Measurements from ENCODE around the gene UGGT2.

Gene UGGT2

DNA sequence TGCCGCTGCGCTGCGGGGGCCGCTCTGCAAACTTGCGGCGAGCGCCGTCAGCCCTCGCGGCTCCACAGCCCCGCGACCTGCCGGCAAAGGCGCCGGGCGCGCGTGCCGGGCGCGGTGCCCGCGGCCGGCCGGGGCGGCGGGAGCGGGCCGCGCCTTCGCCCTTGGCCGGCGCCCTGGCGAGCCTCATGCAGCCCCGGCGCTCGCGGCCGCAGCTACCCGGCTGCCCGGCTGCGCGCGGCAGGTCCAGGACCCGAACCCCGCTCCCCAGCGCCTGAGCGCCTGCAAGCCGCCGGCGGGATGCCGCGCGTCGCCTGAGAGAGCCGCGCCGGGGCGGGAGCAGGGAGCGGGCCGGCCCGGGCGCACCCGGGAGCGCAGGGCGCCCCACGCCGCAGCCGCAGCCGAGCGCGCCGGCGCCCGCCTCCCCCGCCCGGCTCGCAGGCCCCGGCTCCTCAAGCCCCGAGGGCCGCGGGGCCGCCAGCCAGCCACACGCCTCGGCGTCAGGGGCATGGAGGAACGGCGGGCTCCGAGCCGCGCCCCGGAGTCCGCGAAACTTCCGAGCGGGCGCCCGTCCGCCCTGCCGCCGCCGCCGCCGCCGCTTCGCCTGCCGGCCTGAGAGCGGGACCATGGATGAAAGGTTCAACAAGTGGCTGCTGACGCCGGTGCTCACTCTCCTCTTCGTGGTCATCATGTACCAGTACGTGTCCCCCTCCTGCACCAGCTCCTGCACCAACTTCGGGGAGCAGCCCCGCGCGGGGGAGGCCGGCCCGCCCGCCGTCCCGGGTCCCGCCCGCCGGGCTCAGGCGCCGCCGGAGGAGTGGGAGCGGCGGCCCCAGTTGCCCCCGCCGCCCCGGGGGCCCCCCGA is 37.3 kb upstream of the UGGT2 start:
- TF ChIP-seq, protein P1, sequence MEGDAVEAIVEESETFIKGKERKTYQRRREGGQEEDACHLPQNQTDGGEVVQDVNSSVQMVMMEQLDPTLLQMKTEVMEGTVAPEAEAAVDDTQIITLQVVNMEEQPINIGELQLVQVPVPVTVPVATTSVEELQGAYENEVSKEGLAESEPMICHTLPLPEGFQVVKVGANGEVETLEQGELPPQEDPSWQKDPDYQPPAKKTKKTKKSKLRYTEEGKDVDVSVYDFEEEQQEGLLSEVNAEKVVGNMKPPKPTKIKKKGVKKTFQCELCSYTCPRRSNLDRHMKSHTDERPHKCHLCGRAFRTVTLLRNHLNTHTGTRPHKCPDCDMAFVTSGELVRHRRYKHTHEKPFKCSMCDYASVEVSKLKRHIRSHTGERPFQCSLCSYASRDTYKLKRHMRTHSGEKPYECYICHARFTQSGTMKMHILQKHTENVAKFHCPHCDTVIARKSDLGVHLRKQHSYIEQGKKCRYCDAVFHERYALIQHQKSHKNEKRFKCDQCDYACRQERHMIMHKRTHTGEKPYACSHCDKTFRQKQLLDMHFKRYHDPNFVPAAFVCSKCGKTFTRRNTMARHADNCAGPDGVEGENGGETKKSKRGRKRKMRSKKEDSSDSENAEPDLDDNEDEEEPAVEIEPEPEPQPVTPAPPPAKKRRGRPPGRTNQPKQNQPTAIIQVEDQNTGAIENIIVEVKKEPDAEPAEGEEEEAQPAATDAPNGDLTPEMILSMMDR (IDR thresholded peaks at IDR 0.05; ENCODE audit: insufficient read depth, low read length, missing control alignments): no peak
- DNase-seq (ENCODE audit: low read depth, low spot score): no peak
- peak overlapping the region; percentile 52 for H3K4me3 ChIP-seq (ENCODE audit: low read depth, low read length)
- ChIA-PET POLR2A (no interaction called here), CTCF (no interaction called here)

DNA sequence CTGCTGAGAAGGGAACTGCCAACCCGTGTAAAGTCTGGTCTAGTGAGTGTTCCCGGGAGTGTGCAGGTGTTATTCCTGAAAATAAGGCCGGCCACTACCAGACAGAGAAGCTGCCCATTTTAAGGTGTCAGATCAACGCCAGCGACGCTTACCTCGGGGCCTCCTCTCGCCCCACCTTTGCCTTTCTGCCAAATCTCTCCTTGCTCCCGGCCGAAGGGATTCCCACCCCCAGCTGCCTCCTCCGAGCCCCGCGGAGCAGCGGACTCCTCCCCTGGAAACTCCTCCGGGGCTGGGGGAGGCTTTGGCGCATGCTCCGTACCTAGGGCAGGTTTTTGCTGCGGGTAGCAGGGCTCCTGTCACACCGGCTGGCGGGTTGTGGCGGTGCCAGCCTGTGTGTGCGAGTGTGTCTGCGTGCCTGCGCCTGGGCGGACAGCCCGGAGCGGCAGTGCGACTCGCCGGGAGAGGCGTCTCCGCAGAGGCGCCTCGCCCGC is 36.6 kb upstream of the UGGT2 start, which contains the start of gene HS6ST3:
Gene HS6ST3 (plus strand): TSS at position 359 of the 491 bp plus-strand sequence.
- ChIA-PET POLR2A (no interaction called here), CTCF (no interaction called here)
- DNase-seq (ENCODE audit: low read depth, low spot score): no peak
- peak within 1 kb of the TSS; percentile 52 for H3K4me3 ChIP-seq (ENCODE audit: low read depth, low read length)
- TF ChIP-seq, protein P1 (IDR thresholded peaks at IDR 0.05; ENCODE audit: insufficient read depth, low read length, missing control alignments): no peak

DNA sequence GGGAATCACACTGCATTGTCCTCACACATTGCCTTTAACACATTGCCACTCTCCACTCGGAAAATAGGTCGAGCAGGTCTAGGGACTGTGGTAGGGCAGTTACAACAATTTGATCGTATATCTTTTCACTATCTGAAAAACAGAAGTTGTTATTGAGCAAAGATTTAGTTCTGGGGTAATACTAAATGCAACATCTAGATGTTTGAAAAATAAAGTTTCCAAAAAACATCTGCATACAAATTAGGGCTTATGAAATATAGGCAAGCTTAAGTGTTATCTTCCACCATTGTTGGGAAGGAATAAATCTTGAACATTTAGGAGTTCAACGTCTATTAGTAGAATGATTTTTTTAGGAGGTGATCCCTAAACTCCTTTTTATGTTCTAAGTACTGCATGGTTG is 35.9 kb upstream of the UGGT2 start:
- H3K4me3 ChIP-seq (ENCODE audit: low read depth, low read length): no peak overlapping the region
- no peak for DNase-seq (ENCODE audit: low read depth, low spot score)
- CTCF ChIA-PET: no interaction called here
- TF ChIP-seq, protein P1 (IDR thresholded peaks at IDR 0.05; ENCODE audit: insufficient read depth, low read length, missing control alignments): no peak
- POLR2A ChIA-PET: no interaction called here

DNA sequence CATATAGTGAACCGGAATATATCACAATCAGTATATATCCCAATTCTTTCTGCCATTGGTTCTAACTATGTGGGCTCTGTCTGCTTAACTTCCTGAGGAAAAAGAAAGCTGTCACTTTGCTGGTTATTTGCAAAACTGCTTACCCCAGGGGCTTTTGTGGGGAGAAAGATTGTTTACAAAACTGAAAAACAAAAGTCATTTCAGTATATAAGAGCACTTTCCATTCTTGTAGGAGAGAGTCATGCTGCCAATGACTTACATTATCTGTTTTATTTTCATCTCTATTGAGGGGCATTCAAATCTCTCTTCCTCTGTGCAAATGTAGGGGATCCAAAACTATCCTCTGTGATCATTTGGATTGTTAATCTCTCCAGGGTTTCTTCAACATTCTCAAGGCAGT is 33.5 kb upstream of the UGGT2 start:
- POLR2A ChIA-PET: no interaction called here

DNA sequence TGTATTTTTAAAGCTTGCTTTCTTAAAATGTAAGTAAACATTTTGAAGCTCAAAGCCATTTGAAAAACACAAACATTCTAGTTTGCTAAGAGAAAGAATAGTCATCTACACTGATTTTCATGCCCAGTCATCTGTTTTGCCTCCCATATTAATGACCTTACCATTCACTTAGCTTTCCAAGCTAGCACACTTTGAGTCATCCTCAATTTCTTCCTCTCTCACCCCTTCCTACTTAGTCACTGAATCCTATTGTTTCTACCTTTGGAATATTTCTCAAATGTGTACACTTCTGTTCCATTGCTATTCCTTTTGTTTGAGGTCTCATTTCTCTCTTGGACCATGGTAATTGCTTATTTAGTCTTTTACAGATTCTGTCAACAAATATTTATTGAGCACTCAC is 29.4 kb upstream of the UGGT2 start:
- no peak for DNase-seq (ENCODE audit: low read depth, low spot score)
- TF ChIP-seq, protein P1 (IDR thresholded peaks at IDR 0.05; ENCODE audit: insufficient read depth, low read length, missing control alignments): no peak
- ChIA-PET CTCF (no interaction called here), POLR2A (no interaction called here)
- no peak overlapping the region for H3K4me3 ChIP-seq (ENCODE audit: low read depth, low read length)

More for the DNA sequence above, 33.5 kb upstream of the UGGT2 start:
- H3K4me3 ChIP-seq (ENCODE audit: low read depth, low read length): no peak overlapping the region
- TF ChIP-seq, protein P1 (IDR thresholded peaks at IDR 0.05; ENCODE audit: insufficient read depth, low read length, missing control alignments): no peak
- DNase-seq (ENCODE audit: low read depth, low spot score): no peak
- CTCF ChIA-PET: interaction anchor here (1.1 kb wide), 1 partner anchor 9 kb away, joined by 3 read pairs; no protein-coding TSS in a partner anchor

DNA sequence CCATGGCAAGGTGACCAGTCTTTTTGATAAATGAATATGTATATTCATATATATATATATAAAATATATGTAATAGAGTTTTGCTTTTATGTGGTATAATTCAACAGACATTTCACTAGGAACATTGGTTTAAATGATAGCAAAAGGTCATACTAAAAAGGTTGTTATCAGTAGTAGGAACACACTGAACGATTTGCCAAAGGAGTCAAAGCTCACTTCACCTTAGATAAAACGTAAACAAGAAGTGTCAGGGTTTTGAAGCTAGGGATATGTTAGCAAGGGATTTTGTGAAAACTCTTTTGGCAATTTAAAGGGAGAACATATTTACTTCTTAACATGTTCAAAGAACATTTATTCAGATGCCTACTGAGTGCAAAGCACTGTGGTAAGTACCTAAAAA is 28.7 kb upstream of the UGGT2 start:
- ChIA-PET CTCF (no interaction called here), POLR2A (no interaction called here)
- DNase-seq (ENCODE audit: low read depth, low spot score): no peak
- H3K4me3 ChIP-seq (ENCODE audit: low read depth, low read length): no peak overlapping the region
- TF ChIP-seq, protein P1 (IDR thresholded peaks at IDR 0.05; ENCODE audit: insufficient read depth, low read length, missing control alignments): no peak

Data from AG04449 (cell line).